Gastrocnemius medialis (tissue), 4 donors: Measurements from ENCODE around the gene SLC10A7. TPM values are rescaled to one million over a fixed set of nuclear protein-coding genes. Genes with fewer than 3 reads are reported as not detected.

Experiments
- ATAC-seq, 2 donors: fragments of 150-250 bp; one replicate each; pipeline ENCODE4 v1.9.1; 2016
- DNase-seq, 2 donors: peaks; one replicate each; pipeline ENCODE4 v3.0.0-alpha.2; 2019
- H3K27ac ChIP-seq, 4 donors: fragments of 200-600 bp; sonication (generic); 1 replicate in 1 of 4; 2 replicates in 3 of 4; pipeline ENCODE4 v1.5.1; 2016 to 2018; ENCODE audit warnings: mild to moderate bottlenecking in 2 of 4, moderate library complexity in 1 of 4
- H3K27me3 ChIP-seq, 3 donors: fragments of 200-600 bp; sonication (generic) in 2 of 3; 1 replicate in 1 of 3; 2 replicates in 2 of 3; pipeline versions ENCODE4 v1.5.1 to v1.6.0; 2016 to 2019; ENCODE audit warnings: mild to moderate bottlenecking in 1 of 3, moderate library complexity in 1 of 3
- H3K36me3 ChIP-seq, 2 donors: fragments of 200-600 bp; sonication (generic) in 1 of 2; one replicate each; pipeline ENCODE4 v1.5.1; 2017 to 2018
- H3K4me1 ChIP-seq, 2 donors: fragments of 200-600 bp; sonication (generic) in 1 of 2; one replicate each; pipeline ENCODE4 v1.5.1; 2016 to 2017; ENCODE audit warnings: mild to moderate bottlenecking in 2 of 2
- H3K4me3 ChIP-seq, 4 donors: fragments of 200-600 bp; sonication (generic) in 3 of 4; 1 replicate in 1 of 4; 2 replicates in 3 of 4; pipeline ENCODE4 v1.5.1; 2016 to 2019; ENCODE audit warnings: mild to moderate bottlenecking in 2 of 4
- H3K9me3 ChIP-seq, 3 donors: fragments of 200-600 bp; sonication (generic) in 2 of 3; 1 replicate in 1 of 3; 2 replicates in 2 of 3; pipeline ENCODE4 v1.5.1; 2016 to 2019
- CTCF ChIP-seq, 5 experiments: fragments of 450-650 bp in 3 of 5; fragments of 200-600 bp in 2 of 5; sonication (generic) in 2 of 5; IDR thresholded peaks in 4 of 5; conservative IDR thresholded peaks in 1 of 5; 1 replicate in 4 of 5; 2 replicates in 1 of 5; pipeline ENCODE4 v1.5.1; 2016 to 2019; ENCODE audit warnings: antibody characterized with exemption in 5 of 5, mild to moderate bottlenecking in 3 of 5, moderate library complexity in 3 of 5
- POLR2A ChIP-seq, 2 donors: fragments of 450-650 bp; IDR thresholded peaks; one replicate each; pipeline ENCODE4 v1.6.1; 2017; ENCODE audit warnings: antibody characterized with exemption in 2 of 2, mild to moderate bottlenecking in 2 of 2, moderate library complexity in 2 of 2
- in situ Hi-C, 4 donors: fragments of 200-750 bp; cut with MboI; loops; one replicate each; pipeline versions ENCODE4 v1.15.0 to v1.8.0; 2017; ENCODE audit warnings: low sequenced_read_pairs in 4 of 4
- intact Hi-C: fragments of 100-400 bp; cut with DNase I; formaldehyde crosslinking; loops from one replicate; pipeline ENCODE4 v1.15.1; 2023; ENCODE audit warnings: low total_unique reads
- total RNA-seq, 4 donors: library from RNA; depleted of rRNA; stranded (reverse); fragments of >200 nt; gene quantifications; one replicate each; pipeline versions ENCODE4 v1.1.0 to v1.2.3, GENCODE V29; 2016

SLC10A7 gene
- total RNA-seq, 4 donors from 2014 or later, result 2.1 to 6.0 (median 2.3) TPM

GRCh38 chr4:146389561-146389960, 132.2 kb downstream of the SLC10A7 start:
- intact Hi-C loops (no loop called here), in situ Hi-C loops (no loop called here)
- no peaks in the 10 kb centered on the region for H3K27me3 ChIP-seq
- H3K9me3 ChIP-seq, result no peaks in the 10 kb centered on the region
- H3K36me3 ChIP-seq, result no peaks in the 10 kb centered on the region
- H3K27ac ChIP-seq, result no peak overlapping the region
- DNase-seq, result no peak
- TF ChIP-seq POLR2A (IDR thresholded peaks at IDR 0.05) (no peak), CTCF (IDR thresholded peaks at IDR 0.05 in 4 of 5, conservative IDR thresholded peaks at IDR 0.05 in 1 of 5) (no peak)
- ATAC-seq, result no peak
- H3K4me3 ChIP-seq, result no peak overlapping the region
- H3K4me1 ChIP-seq, result no peaks in the 10 kb centered on the region

GRCh38 chr4:146382194-146382593, 139.5 kb downstream of the SLC10A7 start:
- in situ Hi-C loops (no loop called here), intact Hi-C loops (no loop called here)
- H3K4me3 ChIP-seq, result no peak overlapping the region
- H3K27ac ChIP-seq, result no peak overlapping the region
- ATAC-seq (no peak), DNase-seq (no peak)
- TF ChIP-seq CTCF (IDR thresholded peaks at IDR 0.05 in 4 of 5, conservative IDR thresholded peaks at IDR 0.05 in 1 of 5) (no peak), POLR2A (IDR thresholded peaks at IDR 0.05) (no peak)
- H3K9me3 ChIP-seq, result no peaks in the 10 kb centered on the region
- H3K27me3 ChIP-seq, result no peaks in the 10 kb centered on the region
- no peaks in the 10 kb centered on the region for H3K4me1 ChIP-seq
- no peaks in the 10 kb centered on the region for H3K36me3 ChIP-seq

GRCh38 chr4:146381263-146381872, 140.4 kb downstream of the SLC10A7 start:
- Histone ChIP-seq H3K36me3 (no peaks in the 10 kb centered on the region), H3K27me3 (no peaks in the 10 kb centered on the region), H3K4me3 (no peak overlapping the region), H3K9me3 (no peaks in the 10 kb centered on the region), H3K27ac (no peak overlapping the region), H3K4me1 (no peaks in the 10 kb centered on the region)
- in situ Hi-C loops, result no loop called here
- DNase-seq, result no peak
- TF ChIP-seq CTCF (IDR thresholded peaks at IDR 0.05 in 4 of 5, conservative IDR thresholded peaks at IDR 0.05 in 1 of 5), result no peak
- ATAC-seq, result no peak
- intact Hi-C loops, result no loop called here

- no peak overlapping the region for H3K4me3 ChIP-seq
- intact Hi-C loops (no loop called here), in situ Hi-C loops (no loop called here)
- DNase-seq (no peak), ATAC-seq (no peak)
- H3K9me3 ChIP-seq, result no peaks in the 10 kb centered on the region
- H3K27ac ChIP-seq, result no peak overlapping the region
- TF ChIP-seq POLR2A (IDR thresholded peaks at IDR 0.05) (no peak), CTCF (IDR thresholded peaks at IDR 0.05 in 4 of 5, conservative IDR thresholded peaks at IDR 0.05 in 1 of 5) (no peak)
- no peaks in the 10 kb centered on the region for H3K36me3 ChIP-seq
- H3K4me1 ChIP-seq, result no peaks in the 10 kb centered on the region
- H3K27me3 ChIP-seq, result no peaks in the 10 kb centered on the region
Observed at GRCh38 chr4:146379744-146380143, 142.0 kb downstream of the SLC10A7 start.

GRCh38 chr4:146371812-146372211, 149.9 kb downstream of the SLC10A7 start:
- no peaks in the 10 kb centered on the region for H3K9me3 ChIP-seq
- H3K27ac ChIP-seq, result no peak overlapping the region
- intact Hi-C loops, result no loop called here
- peaks cover 13 to 15% of the 10 kb centered on the region in 2 donors for H3K4me1 ChIP-seq
- no peaks in the 10 kb centered on the region for H3K27me3 ChIP-seq
- ATAC-seq (no peak), DNase-seq (no peak)
- no peak for TF ChIP-seq POLR2A (IDR thresholded peaks at IDR 0.05)
- no peak for TF ChIP-seq CTCF (IDR thresholded peaks at IDR 0.05 in 4 of 5, conservative IDR thresholded peaks at IDR 0.05 in 1 of 5)
- no peak overlapping the region for H3K4me3 ChIP-seq
- in situ Hi-C loops, result no loop called here
- no peaks in the 10 kb centered on the region for H3K36me3 ChIP-seq
